Measurements from ENCODE around the gene OR51B2. TPM values are rescaled to one million over a fixed set of nuclear protein-coding genes. Genes with fewer than 3 reads are reported as not detected.

The OR51B2 gene
- polyA plus RNA-seq, 1 donor (not counting 4 experiments of a cell fraction or from before 2014, with no cell fraction given), result not detected

DNA sequence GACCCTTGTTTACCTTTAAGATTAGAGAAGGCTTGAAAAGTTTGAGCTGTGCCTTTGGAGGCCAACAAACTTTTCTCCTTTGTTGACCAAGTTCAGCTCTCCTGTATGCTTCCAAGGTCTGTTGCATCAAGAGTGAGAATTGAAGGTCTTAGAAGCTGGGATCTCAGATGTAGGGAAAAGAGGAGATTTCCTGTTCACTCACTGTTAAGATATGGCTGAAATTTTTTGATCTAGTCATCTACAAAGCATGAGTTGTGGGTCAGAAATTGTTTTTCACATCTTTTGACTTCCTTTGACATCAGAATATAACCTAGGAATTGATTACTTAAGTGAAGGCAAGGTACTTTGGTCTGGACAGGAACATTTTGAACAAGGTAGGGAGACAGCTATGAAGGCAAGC lies 34.4 kb downstream of the OR51B2 start:
- FAIRE-seq (no peak), DNase-seq (ENCODE audit: low read depth, low spot score) (no peak)
- Histone ChIP-seq H3K4me2 (ENCODE audit: control insufficient read depth, extremely low read depth, insufficient read depth, low read depth, low read length) (no peak overlapping the region), H3K9me1 (ENCODE audit: control insufficient read depth, extremely low read depth, insufficient read depth, low read length) (no peaks in the 10 kb centered on the region), H3K27me3 (ENCODE audit: control insufficient read depth, extremely low read depth, insufficient read depth, low read length) (no peaks in the 10 kb centered on the region), H3K27ac (ENCODE audit: control insufficient read depth, insufficient read depth, low read length) (no peak overlapping the region), H4K20me1 (ENCODE audit: control insufficient read depth, extremely low read depth, insufficient read depth, low read length) (no peaks in the 10 kb centered on the region), H2AFZ (ENCODE audit: control insufficient read depth, low read length) (peak overlapping the region; percentile 56), H3K36me3 (ENCODE audit: control insufficient read depth in 2 of 2, extremely low read depth in 1 of 2, insufficient read depth in 2 of 2, low read length in 2 of 2) (no peaks in the 10 kb centered on the region), H3K4me3 (ENCODE audit: control insufficient read depth in 2 of 3, extremely low read depth in 1 of 3, insufficient read depth in 2 of 3, low read depth in 1 of 3, low read length in 3 of 3) (no peak overlapping the region), H3K4me1 (ENCODE audit: control insufficient read depth, extremely low read depth, insufficient read depth, low read length) (peaks cover 20% of the 10 kb centered on the region), H3K9me3 (ENCODE audit: control insufficient read depth, low read depth, low read length) (no peaks in the 10 kb centered on the region), H3K79me2 (ENCODE audit: control insufficient read depth, insufficient read depth, low read length) (no peaks in the 10 kb centered on the region), H3K9ac (ENCODE audit: control insufficient read depth, extremely low read depth, insufficient read depth, low read length) (no peak overlapping the region)
- TF ChIP-seq, protein P1, sequence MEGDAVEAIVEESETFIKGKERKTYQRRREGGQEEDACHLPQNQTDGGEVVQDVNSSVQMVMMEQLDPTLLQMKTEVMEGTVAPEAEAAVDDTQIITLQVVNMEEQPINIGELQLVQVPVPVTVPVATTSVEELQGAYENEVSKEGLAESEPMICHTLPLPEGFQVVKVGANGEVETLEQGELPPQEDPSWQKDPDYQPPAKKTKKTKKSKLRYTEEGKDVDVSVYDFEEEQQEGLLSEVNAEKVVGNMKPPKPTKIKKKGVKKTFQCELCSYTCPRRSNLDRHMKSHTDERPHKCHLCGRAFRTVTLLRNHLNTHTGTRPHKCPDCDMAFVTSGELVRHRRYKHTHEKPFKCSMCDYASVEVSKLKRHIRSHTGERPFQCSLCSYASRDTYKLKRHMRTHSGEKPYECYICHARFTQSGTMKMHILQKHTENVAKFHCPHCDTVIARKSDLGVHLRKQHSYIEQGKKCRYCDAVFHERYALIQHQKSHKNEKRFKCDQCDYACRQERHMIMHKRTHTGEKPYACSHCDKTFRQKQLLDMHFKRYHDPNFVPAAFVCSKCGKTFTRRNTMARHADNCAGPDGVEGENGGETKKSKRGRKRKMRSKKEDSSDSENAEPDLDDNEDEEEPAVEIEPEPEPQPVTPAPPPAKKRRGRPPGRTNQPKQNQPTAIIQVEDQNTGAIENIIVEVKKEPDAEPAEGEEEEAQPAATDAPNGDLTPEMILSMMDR (optimal IDR thresholded peaks at IDR 0.05 in 1 of 3, IDR thresholded peaks at IDR 0.05 in 1 of 3, conservative IDR thresholded peaks at IDR 0.05 in 1 of 3; ENCODE audit: extremely low read depth in 1 of 3, insufficient read depth in 2 of 3, low read length in 3 of 3), result no peak
- TF ChIP-seq EZH2 (IDR thresholded peaks at IDR 0.05; ENCODE audit: low read length), result no peak
- dilution Hi-C loops (cut with MboI; ENCODE audit: extremely low pct_ligation_motif_present, low sequenced_read_pairs), result no loop called here

DNA sequence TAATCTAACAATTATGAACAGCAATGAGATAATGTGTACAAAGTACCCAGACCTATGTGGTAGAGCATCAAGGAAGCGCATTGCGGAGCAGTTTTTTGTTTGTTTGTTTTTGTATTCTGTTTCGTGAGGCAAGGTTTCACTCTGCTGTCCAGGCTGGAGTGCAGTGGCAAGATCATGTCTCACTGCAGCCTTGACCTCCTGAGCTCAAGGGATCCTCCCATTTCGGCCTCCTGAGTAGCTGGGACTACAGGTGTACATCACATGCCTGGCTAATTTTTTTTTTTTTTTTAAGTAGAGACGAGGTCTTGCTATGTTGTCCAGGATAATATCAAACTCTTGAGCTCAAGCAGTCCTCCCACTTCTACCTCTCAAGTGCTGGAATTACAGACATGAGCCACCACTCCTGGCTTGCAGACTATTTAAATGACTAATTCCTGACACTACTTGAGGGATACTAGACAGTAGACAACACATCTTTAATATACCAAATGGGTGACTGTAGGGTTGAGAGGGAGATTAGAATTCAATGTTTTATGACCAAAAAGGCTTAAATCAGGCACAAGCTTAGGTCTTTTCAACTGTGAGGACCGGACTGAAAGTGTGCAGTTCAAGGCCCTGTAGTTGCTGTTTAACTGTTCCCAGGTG lies 35.1 kb downstream of the OR51B2 start:
- H3K27me3 ChIP-seq (ENCODE audit: control insufficient read depth, extremely low read depth, insufficient read depth, low read length), result no peaks in the 10 kb centered on the region
- H3K4me2 ChIP-seq (ENCODE audit: control insufficient read depth, extremely low read depth, insufficient read depth, low read depth, low read length), result no peak overlapping the region
- DNase-seq (ENCODE audit: low read depth, low spot score) (no peak), FAIRE-seq (no peak)
- no peak overlapping the region for H3K4me3 ChIP-seq (ENCODE audit: control insufficient read depth in 2 of 3, extremely low read depth in 1 of 3, insufficient read depth in 2 of 3, low read depth in 1 of 3, low read length in 3 of 3)
- TF ChIP-seq, protein P1 (optimal IDR thresholded peaks at IDR 0.05 in 1 of 3, IDR thresholded peaks at IDR 0.05 in 1 of 3, conservative IDR thresholded peaks at IDR 0.05 in 1 of 3; ENCODE audit: extremely low read depth in 1 of 3, insufficient read depth in 2 of 3, low read length in 3 of 3), result no peak
- TF ChIP-seq EZH2 (IDR thresholded peaks at IDR 0.05; ENCODE audit: low read length), result no peak
- H4K20me1 ChIP-seq (ENCODE audit: control insufficient read depth, extremely low read depth, insufficient read depth, low read length), result no peaks in the 10 kb centered on the region
- H3K36me3 ChIP-seq (ENCODE audit: control insufficient read depth in 2 of 2, extremely low read depth in 1 of 2, insufficient read depth in 2 of 2, low read length in 2 of 2), result no peaks in the 10 kb centered on the region
- H3K9me1 ChIP-seq (ENCODE audit: control insufficient read depth, extremely low read depth, insufficient read depth, low read length), result no peaks in the 10 kb centered on the region
- dilution Hi-C loops (cut with MboI; ENCODE audit: extremely low pct_ligation_motif_present, low sequenced_read_pairs), result no loop called here
- no peak overlapping the region for H3K27ac ChIP-seq (ENCODE audit: control insufficient read depth, insufficient read depth, low read length)
- H3K9me3 ChIP-seq (ENCODE audit: control insufficient read depth, low read depth, low read length), result no peaks in the 10 kb centered on the region
- peaks cover 20% of the 10 kb centered on the region for H3K4me1 ChIP-seq (ENCODE audit: control insufficient read depth, extremely low read depth, insufficient read depth, low read length)
- peak overlapping the region; percentile 49 for H2AFZ ChIP-seq (ENCODE audit: control insufficient read depth, low read length)
- no peaks in the 10 kb centered on the region for H3K79me2 ChIP-seq (ENCODE audit: control insufficient read depth, insufficient read depth, low read length)
- H3K9ac ChIP-seq (ENCODE audit: control insufficient read depth, extremely low read depth, insufficient read depth, low read length), result no peak overlapping the region

Measured in keratinocyte (primary cell).